ENCODE data around the gene UBE2R2.
A peak's percentile ranks its signal among the peaks of the same experiment; 100 is the strongest.
"Not testable (repeated sequence)": the region's sequence is repeated elsewhere in the genome, so short reads cannot be mapped to it uniquely, and the experiment has no call there.

Gene UBE2R2

GRCh38 chr9:33799928-33800704 is 16.8 kb upstream of the UBE2R2 start:
- DNase-seq: no peak

GRCh38 chr9:33800886-33801285 is 16.1 kb upstream of the UBE2R2 start:
- no peak for DNase-seq

GRCh38 chr9:33801943-33802500 is 14.9 kb upstream of the UBE2R2 start:
- DNase-seq: not testable (repeated sequence)

GRCh38 chr9:33804196-33804595 is 12.8 kb upstream of the UBE2R2 start:
- DNase-seq: not testable (repeated sequence)

- not testable (repeated sequence) for DNase-seq
These were observed 9.8 kb upstream of the UBE2R2 start for GRCh38 chr9:33807156-33807555.

GRCh38 chr9:33808979-33809322 is 8.0 kb upstream of the UBE2R2 start:
- not testable (repeated sequence) for DNase-seq

- DNase-seq: no peak
These were observed 7.5 kb upstream of the UBE2R2 start for GRCh38 chr9:33809506-33809905.

- no peak for DNase-seq
These were observed 3.0 kb upstream of the UBE2R2 start for GRCh38 chr9:33813712-33814641.

- DNase-seq: no peak
These were observed 1.2 kb upstream of the UBE2R2 start for GRCh38 chr9:33815781-33816180.

GRCh38 chr9:33817327-33818166 is 587 bp downstream of the UBE2R2 start:
- DNase-seq: peak; percentile 14

- no peak for DNase-seq
These were observed 1.3 kb downstream of the UBE2R2 start for GRCh38 chr9:33818167-33818846.

GRCh38 chr9:33818847-33819500 is 2.0 kb downstream of the UBE2R2 start:
- no peak for DNase-seq

- no peak for DNase-seq
These were observed 3.3 kb downstream of the UBE2R2 start for GRCh38 chr9:33820231-33820745.

- DNase-seq: no peak
These were observed 6.8 kb downstream of the UBE2R2 start for GRCh38 chr9:33823801-33824200.

- DNase-seq: not testable (repeated sequence)
These were observed 10.3 kb downstream of the UBE2R2 start for GRCh38 chr9:33827285-33827684.

- not testable (repeated sequence) for DNase-seq
These were observed 12.8 kb downstream of the UBE2R2 start for GRCh38 chr9:33829641-33830230.

- DNase-seq: no peak
These were observed 18.8 kb downstream of the UBE2R2 start for GRCh38 chr9:33835625-33836260.

GRCh38 chr9:33836261-33836660 is 19.3 kb downstream of the UBE2R2 start:
- DNase-seq: not testable (repeated sequence)

- DNase-seq: no peak
These were observed 20.2 kb downstream of the UBE2R2 start for GRCh38 chr9:33837138-33837537.

GRCh38 chr9:33840381-33840780 is 23.4 kb downstream of the UBE2R2 start:
- no peak for DNase-seq
